NCI-H2171 treated with DMSO at 0.1 percent for 48 hours (cell line): Measurements from ENCODE around the gene TTLL5.

Experiments used
- DNase-seq: peaks from one replicate; lab custom pipeline; 2025; lab: John Stamatoyannopoulos, UW

TTLL5 gene

GRCh38 chr14:75969891-75970290 lies 308.8 kb downstream of the TTLL5 start:
- peak; percentile 71 for DNase-seq

DNA sequence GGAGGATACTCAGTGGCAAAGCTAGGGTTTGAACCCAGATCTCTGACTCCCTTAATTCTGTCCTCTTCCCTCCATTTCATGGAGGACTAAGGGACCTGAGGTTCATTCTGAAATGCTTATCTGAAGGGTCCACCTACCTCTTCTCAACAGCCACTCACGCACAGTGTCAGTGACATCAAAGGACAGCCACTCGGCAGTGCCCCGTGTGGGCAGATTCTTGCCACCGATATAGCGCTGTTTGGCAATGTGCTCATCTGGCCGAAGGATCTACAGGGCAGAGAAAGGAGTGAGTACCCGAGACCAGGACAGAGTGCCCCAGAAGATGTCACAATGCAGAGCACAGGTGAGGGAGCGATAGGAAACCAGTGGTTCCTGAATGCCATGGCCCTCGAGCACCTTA lies 309.9 kb downstream of the TTLL5 start:
- DNase-seq, result no peak

- peak; percentile 21 for DNase-seq
These were observed 310.5 kb downstream of the TTLL5 start for GRCh38 chr14:75971509-75971908.

DNA sequence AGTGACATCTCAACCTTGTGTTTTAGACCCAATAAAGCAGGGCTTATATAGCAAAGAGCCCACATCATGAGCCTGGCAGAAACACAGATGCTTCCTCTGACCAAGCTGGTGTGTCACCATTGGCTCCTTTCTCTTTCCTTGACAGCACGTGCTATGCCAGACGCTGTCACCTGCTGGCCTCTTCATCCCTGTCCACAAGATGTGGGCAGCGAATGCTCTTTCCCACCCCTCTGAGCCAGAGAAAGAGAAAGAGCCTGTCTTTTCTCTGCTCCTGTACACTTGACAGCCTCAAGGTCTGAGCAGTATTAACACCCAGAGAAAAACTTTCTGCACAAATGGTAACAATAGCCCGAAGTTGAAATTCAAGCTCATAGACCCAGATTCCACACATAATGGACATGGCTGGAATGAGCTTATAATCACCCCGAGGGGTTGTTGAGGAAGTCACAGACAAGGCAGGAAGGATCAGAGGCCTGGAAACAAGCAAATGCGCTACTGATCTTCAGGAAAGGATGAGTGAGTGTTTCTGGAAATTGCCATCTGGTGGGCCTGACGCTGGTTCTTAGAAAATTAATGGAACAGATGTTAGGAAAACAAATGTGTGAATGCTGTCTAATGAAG lies 311.9 kb downstream of the TTLL5 start:
- peak; percentile 98 for DNase-seq

DNA sequence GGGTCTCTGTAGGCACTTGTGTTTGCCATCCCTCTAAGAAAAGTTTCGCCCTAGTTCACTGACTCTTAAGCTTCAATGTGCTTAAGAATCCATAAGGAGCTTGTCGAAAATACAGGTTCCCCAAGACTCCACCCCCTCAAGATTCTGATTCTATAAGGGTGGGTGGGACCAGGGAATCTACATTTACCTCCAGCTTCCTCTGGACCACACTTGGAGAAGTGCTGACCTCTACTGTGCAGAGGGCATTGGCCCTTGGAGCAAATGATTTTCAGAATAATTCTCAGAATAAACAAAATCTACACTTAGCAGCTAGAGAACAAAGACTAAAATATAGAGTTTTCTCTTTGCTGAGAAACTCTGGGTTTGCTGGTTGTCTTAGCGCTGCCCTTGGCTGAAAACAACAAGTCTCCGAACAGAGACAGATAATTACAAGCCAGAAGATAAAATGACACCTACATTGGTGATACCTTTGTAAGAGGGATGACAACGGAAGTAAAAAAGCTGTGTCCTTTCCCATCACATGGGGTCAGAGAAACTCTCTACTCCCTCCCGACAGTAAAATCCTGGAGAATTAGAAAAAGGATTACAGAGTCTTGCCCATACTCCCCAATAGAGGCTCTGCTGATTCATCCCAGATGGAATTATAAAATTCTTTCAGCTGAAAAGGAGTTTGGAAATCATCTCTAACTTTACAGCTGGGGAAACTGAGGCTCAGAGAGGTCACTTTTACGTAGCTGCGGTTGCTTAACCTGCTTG lies 316.0 kb downstream of the TTLL5 start:
- DNase-seq, result no peak

- peak; percentile 41 for DNase-seq
These were observed 316.5 kb downstream of the TTLL5 start for GRCh38 chr14:75977582-75977943.

DNA sequence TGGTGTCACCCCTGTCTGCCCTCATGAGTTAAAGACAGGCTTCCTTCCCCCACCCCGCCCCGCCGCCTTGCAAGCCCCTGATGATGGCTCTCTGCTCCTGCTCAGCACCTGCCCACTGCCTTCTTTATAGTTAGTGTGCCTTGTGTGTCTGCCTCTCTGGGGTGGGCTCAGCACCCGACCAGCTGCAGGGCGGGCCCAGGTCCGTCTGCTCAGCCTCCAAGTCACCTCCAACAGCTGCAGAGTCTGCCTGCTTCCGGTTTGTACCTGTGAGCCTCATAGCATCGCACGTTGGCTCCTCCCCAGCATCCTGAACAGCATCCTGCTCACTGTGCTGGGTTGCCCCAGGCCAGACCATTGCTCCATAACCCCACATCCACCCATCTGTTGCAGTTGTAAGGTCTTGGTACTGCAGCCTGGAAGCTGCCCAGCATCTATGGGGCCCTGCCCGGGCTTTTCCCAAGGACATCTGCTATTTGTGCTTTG lies 317.2 kb downstream of the TTLL5 start:
- peak; percentile 89 for DNase-seq

DNA sequence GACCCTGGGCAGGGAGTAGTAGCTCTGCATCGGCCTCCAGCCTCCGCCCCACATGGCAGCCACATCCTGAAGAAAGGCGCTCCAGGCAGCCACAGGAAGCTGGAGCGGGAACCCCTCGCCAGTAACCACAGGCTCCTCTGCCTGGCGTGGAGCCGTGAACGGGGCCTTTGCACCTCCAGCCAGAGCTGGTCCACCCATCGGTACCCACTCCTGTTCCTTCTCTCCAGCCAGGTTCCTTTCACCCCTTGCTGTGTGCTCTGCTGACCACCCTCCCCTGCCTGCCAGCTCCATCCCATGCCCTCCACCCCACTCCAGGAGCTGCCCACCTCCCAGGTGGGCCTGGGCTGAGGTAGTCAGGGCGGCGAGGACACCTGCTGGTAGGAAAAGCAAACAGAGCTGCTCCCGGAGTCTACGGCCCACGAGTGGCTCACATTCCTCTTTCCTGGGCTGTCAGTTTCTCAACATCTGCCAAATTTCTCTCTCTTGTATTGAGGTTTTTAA lies 318.1 kb downstream of the TTLL5 start:
- peak; percentile 73 for DNase-seq

DNA sequence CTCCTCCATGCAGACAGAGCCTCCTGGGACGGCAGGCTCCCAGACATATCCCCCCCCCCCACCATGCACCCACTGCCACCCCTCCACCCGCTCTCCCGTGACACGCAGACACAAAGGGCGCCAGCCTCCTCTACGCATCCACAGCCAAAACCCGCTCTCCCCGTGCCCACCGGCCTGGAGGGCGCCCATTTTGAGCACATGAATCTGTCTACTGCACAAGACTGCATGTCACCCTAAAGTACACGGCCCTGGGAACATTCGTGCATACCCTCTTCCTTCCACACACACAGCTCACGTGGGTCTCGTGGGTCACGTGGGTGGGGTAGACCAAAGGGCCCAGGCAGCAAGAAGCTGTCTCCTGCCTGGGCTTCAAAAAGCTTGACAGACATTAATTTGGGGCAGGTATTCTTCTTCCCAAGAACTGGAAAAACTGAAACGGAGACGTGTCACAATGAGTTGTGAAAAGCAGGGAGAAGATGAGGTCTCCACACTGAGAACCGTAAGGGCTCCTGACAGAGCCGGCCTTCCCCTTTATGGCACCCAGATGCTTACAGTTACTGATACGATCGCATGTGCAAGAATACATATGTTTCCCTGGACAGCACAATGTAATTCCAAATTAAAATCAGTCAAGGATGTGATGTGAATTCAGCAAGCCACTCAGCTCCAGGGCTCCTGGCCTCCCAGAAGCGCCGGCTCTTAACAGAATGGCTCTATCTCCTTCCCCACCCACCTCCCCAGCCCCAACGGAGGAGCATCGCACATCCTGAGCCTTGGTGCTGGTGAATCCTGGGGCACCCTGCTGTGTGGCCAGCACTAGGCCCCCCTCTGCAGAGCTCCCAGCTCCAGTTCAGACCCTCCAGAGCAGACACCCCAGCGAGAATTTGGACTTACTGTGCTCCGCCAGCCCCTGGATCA lies 318.9 kb downstream of the TTLL5 start:
- peak; percentile 62 for DNase-seq

- peak; percentile 63 for DNase-seq
These were observed 319.8 kb downstream of the TTLL5 start for GRCh38 chr14:75980856-75981255.

DNA sequence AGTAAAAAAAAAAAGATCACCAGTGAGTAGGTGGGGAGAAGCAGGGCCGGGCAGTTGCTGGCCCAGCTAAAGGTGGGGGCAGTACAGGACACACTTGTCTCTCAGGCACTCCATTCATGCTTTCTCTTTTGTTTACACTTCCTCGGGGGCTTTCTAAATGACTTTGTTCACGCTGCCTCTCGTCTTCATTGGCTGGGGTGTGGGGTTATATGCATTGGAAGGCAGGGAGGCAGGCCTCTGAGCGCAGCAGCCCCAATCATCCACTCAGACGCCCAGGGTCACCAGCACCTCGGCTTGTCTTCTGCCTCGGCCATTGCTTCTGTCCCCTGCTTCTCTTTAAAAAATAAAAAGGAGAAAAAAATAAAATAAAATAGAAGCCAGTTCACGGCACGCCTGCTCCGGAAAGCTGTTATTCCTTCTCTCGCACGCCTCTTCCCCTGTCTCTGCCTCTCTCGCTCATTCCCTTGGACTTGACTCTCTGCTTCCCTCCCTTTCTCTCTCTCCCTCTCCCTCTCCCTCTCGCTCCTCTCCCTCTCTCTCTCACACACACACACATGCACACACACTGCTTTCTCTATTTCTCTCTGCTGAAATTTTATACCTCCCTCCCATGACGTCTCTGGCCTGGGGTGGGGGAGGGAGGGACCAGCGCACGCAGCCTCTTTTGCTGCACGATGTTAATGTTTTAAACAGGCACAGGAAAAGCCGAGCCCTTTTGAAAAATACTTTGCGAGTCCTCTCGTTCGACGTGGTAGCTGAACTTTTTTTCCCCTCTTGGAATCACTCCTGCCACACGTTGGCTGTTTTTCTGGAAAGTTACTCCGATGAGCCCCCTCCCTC lies 320.6 kb downstream of the TTLL5 start, which contains the start of gene TGFB3:
TGFB3 (minus strand) TSS at position 570 of the 840 bp plus-strand sequence. CDS start 1,102 bp downstream, outside the sequence.
- peak; percentile 94 for DNase-seq

DNA sequence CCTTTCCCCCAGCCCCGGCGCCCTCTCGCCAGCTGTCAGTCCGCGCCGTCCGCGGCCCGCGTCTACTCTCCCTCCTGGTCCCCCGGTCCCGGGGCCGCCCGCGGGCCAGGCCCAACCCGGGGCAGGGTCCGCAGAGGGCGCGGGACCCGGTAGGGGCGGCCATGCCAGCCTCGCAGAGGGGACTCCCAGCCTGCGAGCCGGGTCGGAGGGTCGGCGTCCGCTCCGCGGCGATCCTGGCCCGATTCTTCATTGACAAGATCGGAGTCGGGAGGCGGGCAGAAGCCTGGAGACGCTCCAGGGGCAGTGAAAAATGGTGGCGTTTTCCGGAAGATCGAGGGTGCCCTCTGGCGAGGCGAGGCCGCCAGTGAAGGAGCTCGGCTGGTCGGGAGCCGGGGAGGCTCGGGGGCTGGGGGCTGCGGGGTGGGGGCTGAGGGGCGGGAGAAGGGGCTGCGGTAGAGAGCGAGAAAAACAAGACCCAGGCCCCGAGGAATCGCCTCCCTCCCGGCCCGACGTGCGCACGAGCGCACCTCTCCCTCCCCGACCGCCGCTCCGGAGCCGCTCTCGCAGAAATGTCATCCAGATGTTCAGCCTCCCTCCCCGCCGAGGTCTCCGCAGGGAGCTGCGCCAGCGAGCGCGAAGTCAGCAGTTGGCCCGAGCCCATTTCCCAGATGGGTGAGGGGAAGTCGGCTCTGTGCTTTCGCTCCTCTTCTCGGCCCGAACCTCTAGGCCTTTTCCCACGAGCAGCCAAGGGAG lies 321.4 kb downstream of the TTLL5 start:
- peak; percentile 90 for DNase-seq

DNA sequence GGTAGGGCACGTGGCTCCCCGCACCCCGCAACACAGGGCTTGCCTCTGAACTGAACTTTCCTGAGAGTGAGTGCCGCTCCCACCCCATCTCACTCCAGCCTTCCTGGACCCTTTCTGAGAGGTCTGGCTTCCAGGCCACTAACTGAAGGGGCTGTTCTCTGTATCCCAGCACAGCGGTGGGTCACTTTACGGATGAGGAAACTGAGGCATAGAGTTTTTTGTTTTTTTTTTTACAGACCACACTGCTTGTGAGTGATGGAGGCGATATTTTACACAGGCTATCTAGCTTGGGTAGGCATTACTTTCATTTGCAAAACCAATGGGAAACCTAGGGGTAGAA lies 321.9 kb downstream of the TTLL5 start:
- DNase-seq, result no peak

DNA sequence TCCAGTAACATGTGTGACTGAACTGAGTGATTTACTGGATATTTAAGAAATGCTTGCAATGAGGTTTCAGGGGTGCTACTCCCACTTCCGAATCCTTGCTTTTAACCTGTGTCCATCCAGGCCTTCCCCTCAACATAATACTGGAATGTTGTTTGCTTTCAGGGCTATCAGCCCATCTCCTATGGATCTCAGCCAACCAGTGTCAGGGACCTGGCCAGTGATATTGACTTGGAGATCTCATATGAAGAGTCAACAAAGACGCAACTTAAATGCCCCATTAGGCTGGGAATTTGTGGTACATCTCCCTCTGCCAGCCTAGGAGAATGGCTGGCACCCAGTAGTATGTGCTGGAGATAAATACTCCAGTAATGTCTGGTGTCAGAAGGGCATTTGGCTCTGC lies 323.6 kb downstream of the TTLL5 start:
- DNase-seq, result no peak

DNA sequence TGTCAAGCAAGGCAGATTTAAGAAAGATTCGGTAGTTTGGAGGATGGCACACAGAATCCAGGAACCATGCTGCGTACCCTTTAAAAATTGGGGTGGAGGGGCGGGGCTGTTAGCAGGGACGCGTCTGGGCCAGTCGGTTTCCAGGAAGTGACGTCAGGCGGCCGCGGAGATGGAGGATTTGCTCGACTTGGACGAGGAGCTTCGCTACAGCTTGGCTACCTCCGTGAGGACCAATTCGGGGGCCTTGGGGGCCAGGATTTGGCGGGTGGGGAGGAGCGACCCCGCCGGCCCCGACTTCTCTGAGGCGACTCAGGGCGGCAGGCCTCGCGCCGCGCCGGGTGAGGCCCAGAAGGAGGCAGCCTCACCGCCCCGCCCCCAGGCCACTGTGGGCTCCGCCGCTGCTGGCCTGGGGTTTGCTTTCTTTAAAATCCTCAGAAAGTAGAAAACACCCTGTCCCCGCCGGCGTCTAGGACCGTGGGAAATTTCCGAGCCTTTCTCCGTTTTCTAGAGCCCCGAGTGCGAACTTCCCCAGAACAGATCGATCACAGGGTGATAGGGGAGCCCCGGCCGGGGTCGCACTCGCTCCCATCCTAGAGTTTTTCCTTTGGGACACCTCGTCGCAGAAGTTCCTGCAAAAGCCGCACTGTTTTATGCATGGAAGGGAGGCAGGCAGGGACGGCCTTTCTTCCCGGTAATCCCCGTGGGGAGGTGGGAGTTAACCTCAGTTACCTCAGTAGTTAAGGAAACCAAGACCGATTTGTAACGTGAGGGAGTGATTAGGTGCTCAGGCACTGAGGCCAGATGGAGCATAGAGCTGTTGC lies 324.8 kb downstream of the TTLL5 start, which contains the start of gene IFT43:
IFT43 (plus strand) TSS at position 146 of the 821 bp plus-strand sequence; CDS start at position 170, 24 bp downstream.
- peak; percentile 85 for DNase-seq

DNA sequence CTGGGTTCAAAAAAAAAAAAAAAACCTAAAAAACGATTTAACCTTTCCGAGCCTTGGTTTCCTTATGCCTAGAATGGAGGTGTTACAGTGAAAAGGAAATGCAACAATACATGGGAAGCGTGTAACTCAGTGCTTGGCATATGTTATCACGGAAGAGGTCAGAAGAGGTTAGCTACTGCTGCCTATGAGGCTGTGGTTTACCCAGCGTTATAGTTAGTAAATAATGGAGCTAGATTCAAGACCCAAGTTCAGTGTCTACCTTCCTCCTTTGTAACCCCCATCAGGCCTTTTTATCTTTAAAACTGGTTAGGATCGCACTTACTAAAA lies 325.4 kb downstream of the TTLL5 start:
- DNase-seq, result no peak

- no peak for DNase-seq
These were observed 326.3 kb downstream of the TTLL5 start for GRCh38 chr14:75987201-75987970.

GRCh38 chr14:75989134-75989533 lies 328.1 kb downstream of the TTLL5 start:
- DNase-seq, result no peak

DNA sequence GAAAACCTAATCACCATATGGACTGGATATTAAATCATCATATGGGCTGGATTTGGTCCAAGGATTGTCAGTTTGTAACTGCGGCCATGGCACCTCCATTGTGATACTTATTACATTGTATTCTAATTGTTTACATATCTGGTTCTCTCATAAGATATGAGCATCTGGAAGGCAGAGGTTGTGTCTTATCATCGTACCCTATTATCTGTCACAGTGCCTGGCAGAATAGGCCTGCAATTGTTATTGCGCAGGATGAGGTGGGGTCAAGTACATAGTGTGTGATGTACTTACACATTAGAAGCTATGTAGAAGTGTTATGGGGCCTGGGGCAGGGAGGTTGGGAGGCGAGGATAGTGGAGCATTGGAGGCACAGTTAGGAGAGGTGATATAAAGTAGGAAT lies 329.3 kb downstream of the TTLL5 start:
- DNase-seq, result no peak
